Rectal smooth muscle tissue (tissue), 1 donor: Measurements from ENCODE around the gene BCAS1.

ENCODE experiments used
- H3K27ac ChIP-seq: one replicate; pipeline ENCODE4 v1.7.0; 2013; ENCODE audit warnings: low read depth, low read length, inconsistent platforms
- H3K27me3 ChIP-seq: one replicate; pipeline ENCODE4 v1.7.0; 2013; ENCODE audit warnings: low read length; ENCODE audit not compliant: control insufficient read depth, insufficient read depth
- H3K36me3 ChIP-seq: one replicate; pipeline ENCODE4 v1.7.0; 2013; ENCODE audit warnings: low read length; ENCODE audit not compliant: control insufficient read depth, insufficient read depth
- H3K4me1 ChIP-seq: one replicate; pipeline ENCODE4 v1.7.0; 2013; ENCODE audit warnings: low read length; ENCODE audit not compliant: control insufficient read depth, insufficient read depth
- H3K4me3 ChIP-seq: one replicate; pipeline ENCODE4 v1.7.0; 2013; ENCODE audit warnings: low read length
- H3K9ac ChIP-seq: one replicate; pipeline ENCODE4 v1.7.0; 2013; ENCODE audit warnings: low read length

BCAS1 gene

DNA sequence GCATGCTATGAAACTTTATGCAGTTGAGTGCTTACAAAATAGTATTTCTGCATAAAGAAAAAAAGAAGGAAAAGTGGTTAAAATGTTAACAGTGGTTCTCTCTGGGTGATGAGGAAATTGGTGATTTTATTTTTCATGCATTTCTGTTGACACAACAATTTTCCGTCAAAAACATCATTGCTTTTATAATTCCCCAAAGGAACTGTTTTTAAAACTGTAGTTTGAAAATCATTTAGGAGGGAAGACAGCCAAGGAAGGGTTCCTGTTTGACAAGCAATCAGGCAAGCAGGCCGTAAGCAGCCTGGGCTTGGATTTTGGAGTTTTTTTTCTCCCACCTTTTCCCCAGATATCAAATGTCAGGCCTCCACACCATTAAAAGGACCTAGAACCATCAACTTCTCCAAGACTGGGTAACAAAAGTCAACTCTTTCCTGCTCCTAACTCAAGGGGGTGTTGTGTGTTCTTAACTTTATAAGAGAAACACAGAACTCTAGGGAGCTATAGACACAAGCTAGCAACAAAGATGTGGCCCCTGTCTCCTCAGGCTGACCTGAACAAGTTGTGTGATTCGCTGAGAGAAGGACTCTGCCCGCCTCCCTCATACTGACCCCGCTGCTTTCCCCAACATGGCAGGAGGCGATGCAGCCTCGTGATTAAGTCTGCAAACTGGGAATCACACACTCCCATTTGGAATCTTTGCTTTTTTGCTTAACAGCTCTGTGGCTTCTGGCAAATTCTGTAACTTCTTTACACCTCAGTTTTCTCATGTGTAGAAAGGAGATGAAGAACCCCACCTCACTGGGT is 146.6 kb downstream of the BCAS1 start:
- Histone ChIP-seq H3K4me1 (no peaks in the 10 kb centered on the region), H3K27ac (no peak overlapping the region), H3K9ac (no peak overlapping the region), H3K4me3 (no peak overlapping the region), H3K27me3 (no peaks in the 10 kb centered on the region), H3K36me3 (no peaks in the 10 kb centered on the region)

DNA sequence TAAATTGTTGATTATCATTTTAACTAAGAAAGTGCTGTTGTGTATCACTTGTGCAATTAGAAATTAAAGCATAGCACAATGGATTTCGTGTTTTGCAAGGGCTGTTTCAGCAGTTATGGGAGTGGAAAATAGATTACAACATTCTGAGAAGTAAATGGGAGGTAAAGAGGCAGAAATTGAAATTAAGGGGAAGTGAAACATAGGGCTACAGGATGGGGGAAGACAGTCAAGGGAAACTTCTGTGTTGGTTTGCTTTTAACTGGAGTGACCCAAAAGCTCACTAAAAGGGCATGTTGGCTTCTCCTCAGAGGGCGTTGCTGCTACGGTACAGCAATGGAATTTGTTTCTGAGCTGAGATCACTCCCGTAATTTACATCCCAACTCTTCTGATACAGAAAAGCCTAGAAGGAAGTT is 147.5 kb downstream of the BCAS1 start:
- no peak overlapping the region for H3K27ac ChIP-seq
- no peaks in the 10 kb centered on the region for H3K36me3 ChIP-seq

GRCh38 chr20:53921443-53921973 is 148.9 kb downstream of the BCAS1 start:
- no peak overlapping the region for H3K9ac ChIP-seq
- no peak overlapping the region for H3K4me3 ChIP-seq
- H3K36me3 ChIP-seq = no peaks in the 10 kb centered on the region
- peaks cover 6% of the 10 kb centered on the region for H3K4me1 ChIP-seq
- H3K27me3 ChIP-seq = no peaks in the 10 kb centered on the region
- no peak overlapping the region for H3K27ac ChIP-seq

More for the DNA sequence above, 147.5 kb downstream of the BCAS1 start:
- Histone ChIP-seq H3K27me3 (no peaks in the 10 kb centered on the region), H3K4me3 (no peak overlapping the region), H3K4me1 (peaks cover under 1% of the 10 kb centered on the region), H3K9ac (no peak overlapping the region)

DNA sequence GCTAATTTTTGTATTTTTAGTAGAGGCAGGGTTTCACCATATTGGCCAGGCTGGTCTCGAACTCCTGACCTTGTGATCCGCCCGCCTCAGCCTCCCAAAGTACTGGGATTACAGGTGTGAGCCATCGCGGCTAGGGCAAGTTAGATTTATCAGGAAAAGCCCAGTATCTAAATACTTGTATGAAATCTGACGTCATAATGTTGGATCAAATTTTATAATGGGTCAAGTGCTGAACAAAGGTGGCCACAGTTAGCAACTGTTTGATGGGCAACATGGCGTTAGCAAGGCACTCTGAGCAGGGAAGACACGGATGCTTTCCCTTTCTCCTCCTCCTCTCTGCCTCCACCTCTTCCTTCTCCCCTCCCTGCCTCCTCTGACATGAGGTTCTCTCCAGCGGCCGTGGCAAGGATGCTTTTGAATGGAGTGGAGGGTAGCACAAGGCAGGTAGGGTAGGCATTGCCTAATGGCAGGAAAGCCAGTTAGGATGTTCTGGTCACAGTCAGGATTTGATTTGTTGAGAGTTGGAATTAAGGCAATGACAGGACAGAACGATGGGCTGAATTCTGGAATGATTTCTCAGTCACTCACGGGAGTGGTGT is 149.6 kb downstream of the BCAS1 start:
- no peak overlapping the region for H3K27ac ChIP-seq
- no peaks in the 10 kb centered on the region for H3K36me3 ChIP-seq
- H3K9ac ChIP-seq = no peak overlapping the region
- H3K4me3 ChIP-seq = no peak overlapping the region
- H3K4me1 ChIP-seq = peaks cover 6% of the 10 kb centered on the region
- no peaks in the 10 kb centered on the region for H3K27me3 ChIP-seq

DNA sequence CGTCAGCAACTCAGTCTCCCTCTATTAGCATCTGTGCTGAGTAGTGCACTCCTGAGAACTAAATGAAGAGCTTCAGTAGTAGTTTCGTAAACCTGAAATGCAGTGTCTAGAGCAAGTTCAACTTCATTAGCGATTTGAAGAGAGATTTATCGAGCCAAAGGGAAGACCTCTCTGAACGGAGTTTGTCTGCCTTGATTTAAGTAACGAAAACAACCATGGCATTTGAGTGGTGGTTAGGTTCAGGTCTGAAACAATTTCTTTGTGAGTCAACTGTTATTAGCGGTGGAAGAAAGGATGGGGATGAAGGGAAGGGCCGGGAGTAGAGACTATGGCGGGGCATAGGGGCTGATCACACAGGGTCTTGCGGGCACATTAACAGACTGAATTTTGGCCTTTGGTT is 150.5 kb downstream of the BCAS1 start:
- peaks cover 6% of the 10 kb centered on the region for H3K4me1 ChIP-seq
- H3K4me3 ChIP-seq = no peak overlapping the region

DNA sequence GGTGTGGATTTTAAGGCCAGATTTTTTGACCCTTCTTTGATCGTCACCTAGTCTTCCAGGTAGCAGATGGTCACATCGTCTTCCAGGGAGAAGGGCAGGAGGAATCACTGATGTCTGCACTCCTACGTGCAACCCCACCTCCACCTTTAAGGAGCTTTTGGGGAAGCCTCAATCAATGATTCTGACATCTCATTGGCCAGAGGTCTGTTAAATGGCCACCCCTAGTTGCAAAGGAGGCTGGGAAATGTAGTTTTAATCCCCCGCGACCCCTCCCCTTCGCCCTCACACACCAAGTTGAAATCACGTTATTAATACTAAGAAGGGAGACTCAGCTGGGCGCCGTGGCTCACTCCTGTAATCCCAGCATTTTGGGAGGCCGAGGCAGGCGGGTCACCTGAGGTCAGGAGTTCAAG is 151.4 kb downstream of the BCAS1 start:
- H3K9ac ChIP-seq = no peak overlapping the region
- no peaks in the 10 kb centered on the region for H3K36me3 ChIP-seq
- H3K27ac ChIP-seq = no peak overlapping the region
- peaks cover 6% of the 10 kb centered on the region for H3K4me1 ChIP-seq
- no peaks in the 10 kb centered on the region for H3K27me3 ChIP-seq
- no peak overlapping the region for H3K4me3 ChIP-seq

More for the DNA sequence above, 150.5 kb downstream of the BCAS1 start:
- Histone ChIP-seq H3K36me3 (no peaks in the 10 kb centered on the region), H3K27ac (no peak overlapping the region), H3K9ac (no peak overlapping the region), H3K27me3 (no peaks in the 10 kb centered on the region)

- Histone ChIP-seq H3K27ac (peak overlapping the region; percentile 50), H3K36me3 (no peaks in the 10 kb centered on the region), H3K9ac (no peak overlapping the region), H3K4me3 (no peak overlapping the region), H3K27me3 (no peaks in the 10 kb centered on the region), H3K4me1 (peaks cover 6% of the 10 kb centered on the region)
Observed at GRCh38 chr20:53918020-53918311, 152.4 kb downstream of the BCAS1 start.

DNA sequence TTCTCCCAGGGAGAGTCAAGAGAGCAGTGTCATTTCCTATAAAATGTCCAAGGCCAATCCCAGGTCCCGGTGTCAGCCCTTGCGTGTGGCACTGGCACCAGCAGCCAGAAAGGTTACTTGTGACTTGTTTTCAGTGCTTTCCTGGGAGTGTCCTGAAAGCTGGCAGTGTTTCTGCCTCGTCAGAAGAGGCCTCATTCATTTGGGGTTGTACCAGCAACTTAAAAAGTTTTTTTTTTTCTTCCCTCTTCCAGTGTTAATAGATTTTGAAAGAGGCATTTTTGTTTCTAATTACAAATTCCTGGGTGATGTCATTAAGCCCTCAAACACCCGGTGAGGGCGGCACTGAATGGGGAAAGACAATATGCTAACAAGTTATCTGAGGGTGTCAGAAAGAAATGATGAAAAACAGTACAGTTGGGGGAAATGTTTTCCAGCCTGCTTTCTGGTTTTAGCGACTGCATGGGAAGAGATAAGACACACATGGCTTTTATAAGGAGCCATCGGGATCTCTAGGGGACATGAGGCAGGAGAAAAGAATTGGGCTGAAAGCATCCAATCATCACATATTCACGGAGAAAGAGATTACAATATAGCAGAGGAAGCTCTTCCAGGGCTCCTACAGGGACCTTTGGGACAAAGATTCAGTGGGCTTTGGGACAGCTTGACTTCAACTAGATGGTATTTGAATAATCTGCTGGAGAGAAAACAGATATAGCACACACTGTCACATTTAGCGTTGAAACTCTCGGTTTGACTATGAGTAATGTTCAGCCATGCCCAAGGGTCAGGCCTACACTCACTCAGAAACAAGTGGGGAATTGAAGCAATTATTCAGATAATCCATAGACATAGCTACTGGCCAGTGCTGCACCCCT is 153.0 kb downstream of the BCAS1 start:
- H3K4me1 ChIP-seq = peaks cover 6% of the 10 kb centered on the region
- H3K27ac ChIP-seq = peak overlapping the region; percentile 50
- H3K36me3 ChIP-seq = no peaks in the 10 kb centered on the region
- no peaks in the 10 kb centered on the region for H3K27me3 ChIP-seq
- no peak overlapping the region for H3K4me3 ChIP-seq
- no peak overlapping the region for H3K9ac ChIP-seq

GRCh38 chr20:53916173-53916512 is 154.3 kb downstream of the BCAS1 start:
- no peak overlapping the region for H3K4me3 ChIP-seq
- H3K27ac ChIP-seq = peak overlapping the region; percentile 33
- H3K27me3 ChIP-seq = no peaks in the 10 kb centered on the region
- peaks cover 6% of the 10 kb centered on the region for H3K4me1 ChIP-seq
- H3K9ac ChIP-seq = no peak overlapping the region
- H3K36me3 ChIP-seq = no peaks in the 10 kb centered on the region

- Histone ChIP-seq H3K36me3 (no peaks in the 10 kb centered on the region), H3K4me3 (peak overlapping the region; percentile 83), H3K9ac (peak overlapping the region; percentile 17), H3K27ac (peak overlapping the region; percentile 81), H3K27me3 (no peaks in the 10 kb centered on the region), H3K4me1 (peaks cover 6% of the 10 kb centered on the region)
Observed at GRCh38 chr20:53915446-53916172, 154.8 kb downstream of the BCAS1 start.

DNA sequence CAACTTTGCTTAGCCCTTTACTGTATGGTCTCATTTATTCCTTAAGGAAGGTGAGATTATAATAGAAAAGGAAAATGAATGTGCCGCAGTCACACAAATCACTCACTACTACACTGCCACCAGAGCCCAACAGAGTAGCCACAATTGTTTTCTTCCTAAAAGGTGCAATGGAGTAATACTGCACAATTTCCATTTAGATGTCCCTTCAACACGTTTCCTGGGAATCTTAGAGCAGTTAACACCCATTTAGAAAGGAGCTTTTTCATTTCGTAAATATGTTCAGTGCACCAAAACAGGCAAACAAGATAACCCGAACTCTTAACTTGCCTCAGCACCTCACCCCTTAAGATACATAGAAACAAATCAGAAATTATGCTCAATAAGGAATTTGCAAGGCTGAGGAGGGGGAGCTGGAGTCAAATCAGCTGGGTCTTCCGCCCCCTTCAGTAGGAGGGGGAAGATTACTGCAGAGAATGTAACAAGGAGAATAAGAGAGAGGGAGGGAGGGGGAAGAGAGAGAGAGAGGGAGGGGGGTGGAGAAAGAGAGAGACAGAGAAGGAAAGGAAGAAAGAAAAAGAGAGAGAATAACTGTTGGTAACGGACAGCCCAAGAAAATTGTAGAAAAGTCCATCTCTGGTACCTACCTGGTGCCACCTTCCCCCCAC is 155.5 kb downstream of the BCAS1 start:
- H3K27ac ChIP-seq = peak overlapping the region; percentile 81
- no peak overlapping the region for H3K9ac ChIP-seq
- H3K4me1 ChIP-seq = peaks cover 6% of the 10 kb centered on the region
- peak overlapping the region; percentile 83 for H3K4me3 ChIP-seq
- H3K27me3 ChIP-seq = no peaks in the 10 kb centered on the region
- H3K36me3 ChIP-seq = no peaks in the 10 kb centered on the region
